H7 (cell line): ENCODE results near the gene C11orf68. TPM values are rescaled to one million over a fixed set of nuclear protein-coding genes. Genes with fewer than 3 reads are reported as not detected.
"Not testable (repeated sequence)": the region's sequence is repeated elsewhere in the genome, so short reads cannot be mapped to it uniquely, and the experiment has no call there.

Experiments
- DNase-seq: peaks from one replicate; pipeline ENCODE4 v3.0.0; 2012
- H3K27me3 ChIP-seq: 2 replicates; pipeline ENCODE4 v1.6.0; 2011; ENCODE audit warnings: mild to moderate bottlenecking, low read length; ENCODE audit not compliant: control insufficient read depth, insufficient read depth
- H3K36me3 ChIP-seq: replicated peaks from 2 replicates; pipeline ENCODE4 v1.5.1; 2011; ENCODE audit warnings: low read length; ENCODE audit not compliant: control insufficient read depth, insufficient read depth
- H3K4me3 ChIP-seq: 2 replicates; pipeline ENCODE4 v1.5.1; 2011; ENCODE audit warnings: low read depth, mild to moderate bottlenecking, control low read depth, low read length, moderate library complexity; ENCODE audit not compliant: insufficient read depth
- total RNA-seq: library from RNA; depleted of rRNA; stranded (reverse); fragments of >200 nt; shearing (Covaris generic); gene quantifications from 2 replicates; pipeline ENCODE4 v1.2.3, GENCODE V29; 2014; rRNA removed

Gene C11orf68
- total RNA-seq = 23.9 and 29.1 TPM in 2 replicates

DNA sequence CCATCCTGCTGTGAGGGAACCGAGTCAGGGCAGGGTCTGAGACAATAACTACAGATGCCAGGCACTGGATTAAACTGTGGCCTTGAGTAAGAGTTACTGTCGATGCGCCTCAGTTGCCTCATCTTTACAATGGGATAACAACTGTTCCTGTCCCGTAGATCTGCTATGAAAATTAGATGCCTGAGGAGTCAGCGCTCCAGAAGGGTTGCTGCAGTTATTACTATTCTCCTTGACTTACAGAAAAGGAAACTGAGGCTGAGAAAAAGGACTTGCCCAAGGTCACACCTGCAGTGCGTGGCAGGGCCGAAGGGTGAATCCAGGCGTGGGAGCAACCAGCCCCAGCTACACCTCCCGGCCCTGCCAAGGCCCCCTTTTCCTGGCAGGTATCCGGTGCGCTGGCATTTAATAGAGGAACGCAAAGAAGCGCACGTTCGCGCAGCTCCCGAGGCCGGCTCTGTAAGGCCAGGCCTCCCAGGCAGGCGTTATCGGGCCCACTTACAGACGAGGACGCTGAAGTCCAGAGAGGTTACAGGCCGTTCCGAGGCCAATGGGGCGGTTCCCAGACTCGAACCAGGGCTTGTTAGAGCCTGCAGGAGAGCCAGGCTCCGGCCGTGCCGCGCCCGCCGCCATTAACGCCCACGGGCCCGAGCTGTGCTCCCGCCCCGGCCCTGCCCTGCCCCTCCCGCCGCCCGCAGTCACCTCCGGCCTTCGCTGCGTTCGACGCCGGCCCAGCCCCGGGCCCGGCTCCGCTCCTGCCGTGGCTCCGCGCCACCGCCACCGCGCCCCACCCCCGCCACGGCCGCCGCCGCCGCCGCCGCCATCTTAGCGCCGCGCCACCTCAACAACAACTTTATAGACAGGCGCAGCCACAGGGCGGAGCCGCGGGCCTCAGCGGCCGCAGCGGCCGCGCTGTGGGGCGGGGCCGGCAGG lies at the start of gene C11orf68:
TSS of gene C11orf68 (minus strand) at position 852 of the 930 bp plus-strand sequence. CDS start at position 821, 31 bp downstream.
- no peaks in the 10 kb centered on the region for H3K27me3 ChIP-seq
- no peaks in the 10 kb centered on the region; the same call in none of the 2 replicates for H3K36me3 ChIP-seq
- H3K4me3 ChIP-seq = peak within 1 kb of the TSS; percentile 90
- DNase-seq = no peak

DNA sequence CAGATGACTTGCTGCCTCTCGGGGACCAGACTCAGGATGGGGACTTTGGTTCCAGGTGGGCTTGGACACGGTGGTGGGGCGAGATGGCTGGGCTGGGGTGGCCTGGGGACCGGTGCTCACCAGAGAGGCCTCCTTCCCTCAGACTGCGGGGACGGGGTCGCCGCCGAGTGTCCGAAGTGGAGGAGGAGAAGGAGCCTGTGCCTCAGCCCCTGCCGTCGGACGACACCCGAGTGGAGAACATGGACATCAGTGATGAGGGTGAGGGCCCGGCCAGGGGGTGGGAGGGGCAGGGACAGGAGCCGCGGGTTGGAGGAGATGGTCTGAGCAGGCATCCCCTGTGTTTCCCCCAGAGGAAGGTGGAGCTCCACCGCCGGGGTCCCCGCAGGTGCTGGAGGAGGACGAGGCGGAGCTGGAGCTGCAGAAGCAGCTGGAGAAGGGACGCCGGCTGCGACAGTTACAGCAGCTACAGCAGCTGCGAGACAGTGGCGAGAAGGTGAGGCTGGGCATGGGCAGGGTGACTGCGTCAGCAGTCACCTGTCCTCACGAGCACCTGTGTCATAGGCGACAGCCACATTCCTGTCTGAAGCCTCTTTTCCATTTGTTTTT lies 48.6 kb upstream of the C11orf68 start:
- Histone ChIP-seq H3K27me3 (no peaks in the 10 kb centered on the region), H3K36me3 (peaks cover 36% of the 10 kb centered on the region), H3K4me3 (no peak overlapping the region)
- DNase-seq = peak; percentile 49

DNA sequence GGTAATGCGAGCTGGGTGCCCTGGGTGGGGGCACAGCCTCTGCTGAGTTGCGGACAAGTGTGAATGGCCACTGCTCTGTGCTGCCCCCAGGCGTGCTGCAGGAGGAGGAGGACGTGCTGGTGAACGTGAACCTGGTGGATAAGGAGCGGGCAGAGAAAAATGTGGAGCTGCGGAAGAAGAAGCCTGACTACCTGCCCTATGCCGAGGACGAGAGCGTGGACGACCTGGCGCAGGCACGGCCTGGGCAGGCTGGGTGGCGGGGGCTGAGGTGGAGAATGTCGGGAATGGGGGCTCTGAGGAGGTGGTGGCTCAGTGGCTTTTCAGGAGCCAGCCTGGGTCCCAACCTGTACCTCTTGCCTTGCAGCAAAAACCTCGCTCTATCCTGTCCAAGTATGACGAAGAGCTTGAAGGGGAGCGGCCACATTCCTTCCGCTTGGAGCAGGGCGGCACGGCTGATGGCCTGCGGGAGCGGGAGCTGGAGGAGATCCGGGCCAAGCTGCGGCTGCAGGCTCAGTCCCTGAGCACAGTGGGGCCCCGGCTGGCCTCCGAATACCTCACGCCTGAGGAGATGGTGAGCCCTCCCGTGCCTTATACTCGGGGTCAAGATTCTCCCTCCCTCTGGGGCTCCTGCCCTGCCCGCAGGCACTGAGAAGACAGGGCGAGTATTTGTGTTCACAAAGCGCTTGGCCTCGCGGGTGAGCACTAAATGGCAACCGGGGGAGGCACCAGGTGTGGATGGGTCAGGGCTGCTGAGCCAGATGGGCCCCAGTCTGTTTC lies 47.3 kb upstream of the C11orf68 start:
- Histone ChIP-seq H3K4me3 (no peak overlapping the region), H3K36me3 (peaks cover 36% of the 10 kb centered on the region), H3K27me3 (no peaks in the 10 kb centered on the region)

DNA sequence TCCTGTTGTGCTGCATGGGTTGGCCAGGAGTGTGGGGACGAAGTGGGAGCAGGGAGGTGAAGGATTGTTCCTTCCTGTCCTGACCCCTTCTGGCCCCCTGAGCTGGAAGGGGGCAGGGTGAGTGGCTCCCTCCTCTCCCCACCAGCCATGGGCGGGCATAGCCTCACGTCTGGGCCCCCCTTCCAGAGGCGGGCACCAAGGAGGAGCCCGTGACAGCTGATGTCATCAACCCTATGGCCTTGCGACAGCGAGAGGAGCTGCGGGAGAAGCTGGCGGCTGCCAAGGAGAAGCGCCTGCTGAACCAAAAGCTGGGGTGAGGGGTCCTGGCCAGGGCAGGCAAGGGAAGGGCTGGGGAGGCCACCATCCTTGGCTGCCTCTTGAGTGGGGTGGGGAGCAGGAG lies 46.0 kb upstream of the C11orf68 start:
- Histone ChIP-seq H3K4me3 (no peak overlapping the region), H3K36me3 (peaks cover 36% of the 10 kb centered on the region), H3K27me3 (no peaks in the 10 kb centered on the region)
- DNase-seq = no peak

More for the DNA sequence above, 47.3 kb upstream of the C11orf68 start:
- DNase-seq = peak; percentile 53

DNA sequence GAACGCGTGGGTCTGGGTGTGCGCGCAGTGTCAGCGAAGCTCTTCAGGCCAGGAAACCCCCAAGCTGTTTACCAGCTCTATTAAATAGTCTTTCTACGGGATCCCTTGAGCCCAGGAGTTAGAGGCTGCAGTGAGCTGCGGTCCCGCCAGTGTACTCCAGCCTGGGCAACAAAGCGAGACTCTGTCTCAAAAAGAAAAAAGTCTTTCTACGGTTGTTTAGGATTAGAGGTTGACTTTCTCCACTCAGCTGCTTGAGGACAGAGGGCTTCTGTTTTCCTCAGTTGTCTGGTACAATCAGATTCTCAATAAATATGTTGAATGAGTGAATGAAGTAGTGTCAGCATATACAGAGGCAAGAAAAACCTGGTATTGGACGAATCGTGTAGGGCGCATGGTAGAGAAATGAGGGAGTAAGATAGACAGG lies 43.3 kb upstream of the C11orf68 start:
- Histone ChIP-seq H3K4me3 (peak overlapping the region; percentile 97), H3K27me3 (no peaks in the 10 kb centered on the region), H3K36me3 (peaks cover 27% of the 10 kb centered on the region)
- no peak for DNase-seq

DNA sequence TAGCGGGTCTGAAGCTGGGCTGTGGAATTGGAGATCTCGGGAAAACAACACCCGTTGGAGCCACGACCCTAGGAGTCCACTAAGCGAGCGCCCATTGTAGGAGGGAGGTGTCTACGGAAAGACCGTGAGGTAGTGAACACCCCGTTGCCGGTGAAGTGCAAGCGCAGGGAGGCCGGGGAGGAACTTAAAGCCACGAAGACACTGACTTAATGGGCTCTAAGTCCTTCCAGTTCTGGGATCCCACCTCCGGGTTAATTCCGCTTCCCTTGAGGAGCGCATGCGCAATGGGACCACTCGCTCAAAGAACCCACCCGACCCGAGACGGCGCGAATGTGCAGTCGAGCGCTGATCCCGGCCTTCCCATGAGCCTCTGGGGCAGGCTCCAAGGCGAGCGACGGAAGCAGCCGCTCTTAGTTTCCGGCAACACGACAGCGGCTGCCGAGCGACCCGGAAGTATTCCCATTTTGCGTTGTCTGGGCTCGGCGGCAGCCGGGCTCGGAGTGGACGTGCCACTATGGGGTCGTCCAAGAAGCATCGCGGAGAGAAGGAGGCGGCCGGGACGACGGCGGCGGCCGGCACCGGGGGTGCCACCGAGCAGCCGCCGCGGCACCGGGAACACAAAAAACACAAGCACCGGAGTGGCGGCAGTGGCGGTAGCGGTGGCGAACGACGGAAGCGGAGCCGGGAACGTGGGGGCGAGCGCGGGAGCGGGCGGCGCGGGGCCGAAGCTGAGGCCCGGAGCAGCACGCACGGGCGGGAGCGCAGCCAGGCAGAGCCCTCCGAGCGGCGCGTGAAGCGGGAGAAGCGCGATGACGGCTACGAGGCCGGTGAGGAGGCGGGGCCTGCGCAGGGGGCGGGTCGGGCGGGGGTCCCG lies 42.6 kb upstream of the C11orf68 start, which contains the start of gene SART1:
TSS of gene SART1 (plus strand) at position 468 of the 874 bp plus-strand sequence. CDS start at position 515, 47 bp downstream.
- Histone ChIP-seq H3K36me3 (peaks cover 22% of the 10 kb centered on the region), H3K4me3 (peak within 1 kb of the TSS; percentile 97), H3K27me3 (no peaks in the 10 kb centered on the region)
- DNase-seq = peak; percentile 99

DNA sequence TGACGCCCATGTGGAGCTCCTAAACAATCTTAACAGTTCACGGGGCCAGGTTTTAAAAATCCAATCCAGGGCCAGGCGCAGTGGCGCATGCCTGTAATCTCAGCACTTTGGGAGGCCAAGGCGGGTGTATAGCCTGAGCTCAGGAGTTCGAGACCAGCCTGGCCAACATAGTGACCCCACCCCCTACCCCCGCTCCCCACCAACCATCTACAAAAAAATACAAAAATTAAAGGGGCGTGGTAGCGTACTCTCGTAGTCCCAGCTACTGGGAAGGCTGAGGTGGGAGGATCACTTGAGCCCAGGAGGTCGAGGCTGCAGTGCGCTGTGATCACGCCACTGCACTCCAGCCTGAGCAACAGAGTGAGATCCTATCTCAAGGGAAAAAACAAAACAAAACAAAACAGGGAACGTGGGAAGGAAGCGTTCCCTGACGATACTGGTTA lies 42.0 kb upstream of the C11orf68 start:
- H3K27me3 ChIP-seq = no peaks in the 10 kb centered on the region

DNA sequence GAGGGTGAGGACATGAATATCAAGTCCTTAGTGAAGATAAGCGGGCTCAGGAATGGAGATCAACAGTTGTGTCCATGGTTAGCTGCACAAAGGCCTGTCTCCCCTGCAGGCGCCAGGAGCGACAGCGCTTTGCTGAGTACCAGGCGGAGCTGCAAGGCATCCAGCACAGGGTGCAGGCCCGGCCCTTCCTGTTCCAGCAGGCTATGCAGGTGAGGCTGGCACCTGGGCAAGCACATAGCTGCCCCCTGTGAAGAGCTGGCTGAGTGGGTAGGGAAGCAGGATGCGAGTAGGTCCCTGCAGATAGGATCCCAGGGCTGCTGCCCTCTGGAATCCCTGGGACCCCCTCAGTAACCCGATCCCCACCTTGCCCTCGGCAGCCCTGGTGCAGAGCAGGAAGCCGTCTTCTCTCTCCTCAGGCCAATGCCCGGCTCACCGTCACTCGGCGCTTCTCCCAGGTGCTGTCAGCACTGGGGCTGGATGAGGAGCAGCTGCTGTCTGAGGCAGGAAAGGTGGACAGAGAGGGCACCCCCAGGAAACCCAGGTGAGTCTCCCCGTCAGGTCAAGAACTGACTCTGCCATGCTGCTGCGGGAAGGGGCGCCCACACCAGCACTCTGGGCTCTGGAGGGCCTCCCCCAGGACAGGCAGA lies 40.0 kb upstream of the C11orf68 start:
- Histone ChIP-seq H3K4me3 (no peak overlapping the region), H3K27me3 (no peaks in the 10 kb centered on the region), H3K36me3 (peaks cover 2% of the 10 kb centered on the region)
- DNase-seq = peak; percentile 65

More for the DNA sequence above, 42.0 kb upstream of the C11orf68 start:
- H3K4me3 ChIP-seq = peak overlapping the region; percentile 97
- H3K36me3 ChIP-seq = peaks cover 16% of the 10 kb centered on the region
- DNase-seq = no peak

DNA sequence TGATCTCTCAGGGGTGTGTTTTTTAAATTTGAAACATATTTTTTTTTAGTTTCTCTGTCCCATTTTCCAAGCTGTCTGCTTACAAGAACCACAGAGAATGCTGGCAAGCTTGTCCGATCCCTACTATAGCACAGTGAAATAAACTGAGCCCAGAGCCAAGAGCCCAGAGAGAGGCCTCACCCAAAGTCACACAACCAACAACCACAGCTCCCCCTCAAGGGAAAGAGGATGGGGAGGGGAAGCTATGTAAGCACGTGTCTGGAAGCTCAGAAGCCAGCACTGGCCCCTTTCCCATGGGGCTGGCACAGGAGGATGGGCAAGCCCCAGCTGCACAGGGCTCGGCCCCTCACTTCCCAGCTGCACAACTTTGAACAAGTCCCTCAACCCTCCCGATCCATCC lies 39.4 kb upstream of the C11orf68 start:
- no peak overlapping the region for H3K4me3 ChIP-seq
- no peaks in the 10 kb centered on the region for H3K36me3 ChIP-seq
- DNase-seq = no peak
- no peaks in the 10 kb centered on the region for H3K27me3 ChIP-seq

DNA sequence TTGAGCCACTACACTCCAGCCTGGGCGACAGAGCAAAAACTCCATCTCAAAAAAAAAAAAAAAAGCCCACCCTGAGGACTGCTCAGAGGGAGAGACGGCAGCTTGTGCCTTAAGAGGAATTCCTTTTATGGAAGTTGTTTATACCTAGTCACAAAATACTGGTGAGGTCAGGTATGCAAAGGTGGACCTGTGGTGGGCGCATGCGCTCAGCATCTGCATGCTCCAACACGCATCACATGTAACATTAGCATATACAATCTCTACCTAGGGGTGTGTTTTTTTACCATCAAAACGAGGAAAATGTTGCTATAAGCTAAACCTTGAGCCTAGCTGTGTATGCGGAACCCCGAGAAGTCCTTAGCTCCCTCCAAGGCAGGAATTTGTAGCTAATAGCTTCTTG lies 35.9 kb upstream of the C11orf68 start:
- no peak overlapping the region for H3K4me3 ChIP-seq
- no peaks in the 10 kb centered on the region for H3K36me3 ChIP-seq
- no peak for DNase-seq
- H3K27me3 ChIP-seq = no peaks in the 10 kb centered on the region

DNA sequence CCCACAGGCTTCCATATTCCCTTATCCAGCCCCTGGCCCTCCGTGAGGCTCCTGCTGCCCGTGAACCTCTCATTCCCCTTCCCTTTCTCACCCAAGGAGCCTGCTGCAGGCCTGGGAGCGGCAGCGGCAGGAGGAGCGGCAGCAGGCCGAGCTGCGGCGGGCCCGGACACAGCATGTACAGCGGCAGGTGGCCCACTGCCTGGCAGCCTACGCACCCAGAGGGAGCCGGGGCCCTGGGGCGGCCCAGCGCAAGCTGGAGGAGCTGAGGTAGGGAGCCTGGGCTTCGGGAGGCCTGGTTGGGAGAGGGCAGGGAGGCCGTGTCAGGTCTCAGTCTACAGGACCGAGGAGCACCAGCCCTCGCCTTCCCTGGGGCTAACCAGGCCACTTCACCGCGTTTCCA lies 34.6 kb upstream of the C11orf68 start:
- peak; percentile 55 for DNase-seq
- Histone ChIP-seq H3K27me3 (no peaks in the 10 kb centered on the region), H3K4me3 (no peak overlapping the region), H3K36me3 (no peaks in the 10 kb centered on the region)

DNA sequence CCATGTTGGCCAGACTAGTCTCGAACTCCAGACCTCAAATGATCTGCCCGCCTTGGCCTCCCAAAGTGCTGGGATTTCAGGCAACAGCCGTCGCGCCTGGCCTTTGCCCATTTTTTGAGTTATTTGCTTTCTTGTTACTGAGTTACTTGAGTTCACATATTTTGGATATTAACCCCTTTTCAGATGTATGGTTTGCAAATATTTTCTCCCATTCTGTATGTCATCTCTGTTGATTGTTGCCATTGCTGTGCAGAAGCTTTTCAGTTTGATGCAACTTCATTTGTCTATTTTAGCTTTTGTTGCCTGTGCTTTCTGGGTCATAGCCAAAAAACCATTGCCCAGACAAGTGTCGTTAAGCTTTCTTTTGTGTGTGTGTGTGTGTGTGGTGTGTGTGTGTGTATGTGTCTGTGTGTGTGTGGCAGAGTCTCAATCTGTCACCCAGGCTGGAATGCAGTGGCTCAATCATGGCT lies 33.2 kb upstream of the C11orf68 start:
- no peaks in the 10 kb centered on the region for H3K27me3 ChIP-seq

DNA sequence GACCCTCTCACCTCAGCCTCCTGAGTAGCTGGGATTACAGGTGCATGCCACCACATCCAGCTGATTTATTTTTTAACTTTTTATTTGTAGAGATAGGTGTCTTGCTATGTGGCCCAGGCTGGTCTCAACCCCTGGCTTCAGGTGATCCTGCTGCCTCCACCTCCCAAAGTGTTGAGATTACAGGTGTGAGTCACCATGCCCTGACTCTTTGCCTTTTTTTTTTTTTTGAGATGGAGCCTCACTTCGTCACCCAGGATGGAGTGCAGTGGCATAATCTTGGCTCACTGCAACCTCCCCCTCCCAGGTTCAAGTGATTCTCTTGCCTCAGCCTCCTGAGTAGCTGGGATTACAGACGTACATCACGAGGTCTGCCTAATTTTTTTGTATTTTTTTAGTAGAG lies 32.8 kb upstream of the C11orf68 start:
- H3K36me3 ChIP-seq, H3K27me3 ChIP-seq, DNase-seq, H3K4me3 ChIP-seq: not testable (repeated sequence)

More for the DNA sequence above, 33.2 kb upstream of the C11orf68 start:
- DNase-seq = no peak
- Histone ChIP-seq H3K4me3 (no peak overlapping the region), H3K36me3 (no peaks in the 10 kb centered on the region)
